Stimulated activated CD8-positive, alpha-beta memory T cell treated with anti-CD3 and anti-CD28 coated beads, Interleukin-12 subunit alpha, Interleukin-12 subunit beta, amount 100 ng/mL, for 1 hour (primary cell): ENCODE measurements around the gene XXYLT1.
"Not testable (repeated sequence)": the region's sequence is repeated elsewhere in the genome, so short reads cannot be mapped to it uniquely, and the experiment has no call there.

Source experiments
- DNase-seq: peaks from one replicate; pipeline ENCODE4 v3.0.0-alpha.2; 2020; ENCODE audit warnings: low read depth

The XXYLT1 gene

GRCh38 chr3:195250473-195251251 is 20.3 kb downstream of the XXYLT1 start:
- no peak for DNase-seq

GRCh38 chr3:195249858-195250464 is 21.0 kb downstream of the XXYLT1 start:
- DNase-seq: no peak

GRCh38 chr3:195249057-195249770 is 21.7 kb downstream of the XXYLT1 start:
- DNase-seq: no peak

GRCh38 chr3:195248281-195248680 is 22.7 kb downstream of the XXYLT1 start:
- DNase-seq: no peak

- DNase-seq: no peak
Observed at GRCh38 chr3:195247863-195248189, 23.1 kb downstream of the XXYLT1 start.

- no peak for DNase-seq
Observed at GRCh38 chr3:195247086-195247862, 23.7 kb downstream of the XXYLT1 start.

GRCh38 chr3:195246581-195246995 is 24.4 kb downstream of the XXYLT1 start:
- no peak for DNase-seq

- DNase-seq: no peak
Observed at GRCh38 chr3:195245531-195245951, 25.4 kb downstream of the XXYLT1 start.

- no peak for DNase-seq
Observed at GRCh38 chr3:195241592-195242355, 29.2 kb downstream of the XXYLT1 start.

- DNase-seq: no peak
Observed at GRCh38 chr3:195240939-195241338, 30.0 kb downstream of the XXYLT1 start.

- DNase-seq: no peak
Observed at GRCh38 chr3:195240171-195240701, 30.7 kb downstream of the XXYLT1 start.

GRCh38 chr3:195239121-195239520 is 31.8 kb downstream of the XXYLT1 start:
- DNase-seq: no peak

- DNase-seq: no peak
Observed at GRCh38 chr3:195238586-195239118, 32.3 kb downstream of the XXYLT1 start.

GRCh38 chr3:195238081-195238571 is 32.8 kb downstream of the XXYLT1 start:
- no peak for DNase-seq

- no peak for DNase-seq
Observed at GRCh38 chr3:195236801-195237570, 34.0 kb downstream of the XXYLT1 start.

GRCh38 chr3:195236076-195236798 is 34.7 kb downstream of the XXYLT1 start:
- DNase-seq: no peak

GRCh38 chr3:195230244-195230643 is 40.7 kb downstream of the XXYLT1 start:
- no peak for DNase-seq

- not testable (repeated sequence) for DNase-seq
Observed at GRCh38 chr3:195228886-195229285, 42.1 kb downstream of the XXYLT1 start.

- no peak for DNase-seq
Observed at GRCh38 chr3:195227871-195228270, 43.1 kb downstream of the XXYLT1 start.
